ENCODE measurements around the gene DLEC1. TPM values are rescaled to one million over a fixed set of nuclear protein-coding genes. Genes with fewer than 3 reads are reported as not detected.

The DLEC1 gene
- total and polyA plus RNA-seq, 2 of the 4 experiments (the other 2 are of a cell fraction) = 0.03 TPM; not detected in 1

DNA sequence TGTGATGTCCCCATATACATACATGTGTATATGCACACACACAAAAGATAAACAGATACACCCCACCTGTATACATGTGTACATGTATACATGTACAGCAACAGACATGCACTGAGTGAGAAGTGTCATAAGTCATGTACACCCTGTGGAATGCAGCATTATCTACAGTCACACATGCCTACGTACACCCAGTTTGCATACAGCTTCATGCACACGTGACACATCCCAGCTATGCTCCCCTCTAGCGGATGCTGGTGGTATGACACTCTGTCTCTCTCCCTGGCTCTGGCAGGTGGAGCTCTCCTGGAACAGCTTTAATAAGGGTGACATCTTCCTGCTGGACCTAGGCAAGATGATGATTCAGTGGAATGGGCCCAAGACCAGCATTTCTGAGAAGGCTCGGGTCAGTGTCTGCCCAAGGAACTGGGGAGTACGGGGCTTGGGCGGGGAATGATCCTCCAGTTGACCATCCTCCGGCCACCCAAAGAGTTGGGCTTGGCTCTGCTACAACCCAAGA lies 42.2 kb upstream of the DLEC1 start:
- Histone ChIP-seq H2AK5ac (ENCODE audit: low read depth, low read length) (no peak overlapping the region), H3K14ac (replicated peaks; ENCODE audit: low read depth, low read length) (no peak overlapping the region), H3K18ac (ENCODE audit: low read depth, low read length) (no peak overlapping the region), H3K23ac (ENCODE audit: low read depth, low read length) (no peak overlapping the region), H3K9ac (ENCODE audit: low read depth, low read length) (no peak overlapping the region), H3K4me2 (ENCODE audit: low read depth, low read length) (no peak overlapping the region), H3K27ac (ENCODE audit: insufficient read depth, low read length) (no peak overlapping the region), H3K56ac (ENCODE audit: extremely low read depth, insufficient read depth, low read length) (no peak overlapping the region), H2AFZ (replicated peaks; ENCODE audit: low read length, poor library complexity) (no peak overlapping the region), H4K20me1 (ENCODE audit: insufficient read depth, low read length) (no peaks in the 10 kb centered on the region), H3K79me1 (ENCODE audit: low read depth in 1 of 2, low read length in 2 of 2) (peaks cover 3 to 19% of the 10 kb centered on the region in 2 experiments; a peak in 2 of 4 replicates), H3K4me1 (ENCODE audit: control insufficient read depth, insufficient read depth, low read length) (peaks cover 12% of the 10 kb centered on the region), H2BK120ac (ENCODE audit: low read depth, low read length) (no peak overlapping the region), H2BK15ac (ENCODE audit: low read depth, low read length) (no peak overlapping the region), H3K36me3 (ENCODE audit: control insufficient read depth, insufficient read depth, low read length) (peaks cover 8% of the 10 kb centered on the region), H3K4ac (ENCODE audit: low read depth, low read length) (no peak overlapping the region), H2AK9ac (replicated peaks; ENCODE audit: low read depth, low read length, poor library complexity) (no peak overlapping the region), H3K9me1 (ENCODE audit: insufficient read depth, low read length) (peaks cover 15% of the 10 kb centered on the region), H3K4me3 (ENCODE audit: insufficient read depth, low read depth, low read length) (no peak overlapping the region), H2BK20ac (ENCODE audit: low read depth, low read length) (no peak overlapping the region), H4K91ac (ENCODE audit: insufficient read depth, low read depth, low read length) (no peak overlapping the region), H3K27me3 (ENCODE audit: control insufficient read depth, insufficient read depth, low read length) (no peaks in the 10 kb centered on the region; the same call in 1 of the 2 replicates), H2BK5ac (ENCODE audit: low read depth, low read length, poor library complexity, severe bottlenecking) (no peak overlapping the region), H4K5ac (ENCODE audit: low read depth, low read length) (no peak overlapping the region), H4K8ac (ENCODE audit: low read depth in 2 of 2, low read length in 2 of 2) (0 out of 4 replicates have a peak overlapping the region, but pooled peaks of 1 of the 2 experiments have one; percentile 54), H3K9me3 (ENCODE audit: control insufficient read depth, insufficient read depth, low read length) (no peaks in the 10 kb centered on the region)
- in situ Hi-C loops (cut with MboI; ENCODE audit: low sequenced_read_pairs) (no loop called here), intact Hi-C loops (cut with micrococcal nuclease) (loop anchor here (1.0 kb wide), 1 partner anchor 142 kb away; no protein-coding TSS in a partner anchor), dilution Hi-C loops (cut with HindIII; ENCODE audit: low sequenced_read_pairs, unreplicated experiment) (no loop called here)
- ChIA-PET POLR2A (ENCODE audit: unreplicated experiment) (no interaction called here), CTCF (interaction anchor here (0.5 to 1.7 kb wide), 17 partner anchors 11 to 161 kb away, joined by 3 to 16 read pairs (median 3); no protein-coding TSS in a partner anchor)
- WGBS, 2 experiments (ENCODE audit: extremely low coverage in 2 of 2, insufficient read length in 1 of 2) = 52% methylated on average over 3 of the region's 7 CpGs; no CpG with 5 or more reads in 1 of the 2 experiments
- peak; percentile 76 for DNase-seq
- TF ChIP-seq FOS (IDR thresholded peaks at IDR 0.05; ENCODE audit: low read depth, low read length) = no peak
- TF ChIP-seq RAD21 (IDR thresholded peaks at IDR 0.05; ENCODE audit: low read length) = peak; percentile 50
- TF ChIP-seq SMC3 (IDR thresholded peaks at IDR 0.05; ENCODE audit: low read depth, low read length) = peak; percentile 36
- 0 out of 2 replicates have a peak, but pooled peaks have one; percentile 18 for TF ChIP-seq MAZ (IDR thresholded peaks at IDR 0.05; ENCODE audit: borderline replicate concordance, low read depth, low read length)
- peak; percentile 86 for TF ChIP-seq BHLHE40 (IDR thresholded peaks at IDR 0.05; ENCODE audit: low read depth, low read length)
- TF ChIP-seq CEBPB (IDR thresholded peaks at IDR 0.05; ENCODE audit: low read depth, low read length) = no peak
- TF ChIP-seq, protein P1, sequence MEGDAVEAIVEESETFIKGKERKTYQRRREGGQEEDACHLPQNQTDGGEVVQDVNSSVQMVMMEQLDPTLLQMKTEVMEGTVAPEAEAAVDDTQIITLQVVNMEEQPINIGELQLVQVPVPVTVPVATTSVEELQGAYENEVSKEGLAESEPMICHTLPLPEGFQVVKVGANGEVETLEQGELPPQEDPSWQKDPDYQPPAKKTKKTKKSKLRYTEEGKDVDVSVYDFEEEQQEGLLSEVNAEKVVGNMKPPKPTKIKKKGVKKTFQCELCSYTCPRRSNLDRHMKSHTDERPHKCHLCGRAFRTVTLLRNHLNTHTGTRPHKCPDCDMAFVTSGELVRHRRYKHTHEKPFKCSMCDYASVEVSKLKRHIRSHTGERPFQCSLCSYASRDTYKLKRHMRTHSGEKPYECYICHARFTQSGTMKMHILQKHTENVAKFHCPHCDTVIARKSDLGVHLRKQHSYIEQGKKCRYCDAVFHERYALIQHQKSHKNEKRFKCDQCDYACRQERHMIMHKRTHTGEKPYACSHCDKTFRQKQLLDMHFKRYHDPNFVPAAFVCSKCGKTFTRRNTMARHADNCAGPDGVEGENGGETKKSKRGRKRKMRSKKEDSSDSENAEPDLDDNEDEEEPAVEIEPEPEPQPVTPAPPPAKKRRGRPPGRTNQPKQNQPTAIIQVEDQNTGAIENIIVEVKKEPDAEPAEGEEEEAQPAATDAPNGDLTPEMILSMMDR (conservative IDR thresholded peaks at IDR 0.05; ENCODE audit: low read depth, low read length) = peak; percentile 78
- TF ChIP-seq, protein P2, sequence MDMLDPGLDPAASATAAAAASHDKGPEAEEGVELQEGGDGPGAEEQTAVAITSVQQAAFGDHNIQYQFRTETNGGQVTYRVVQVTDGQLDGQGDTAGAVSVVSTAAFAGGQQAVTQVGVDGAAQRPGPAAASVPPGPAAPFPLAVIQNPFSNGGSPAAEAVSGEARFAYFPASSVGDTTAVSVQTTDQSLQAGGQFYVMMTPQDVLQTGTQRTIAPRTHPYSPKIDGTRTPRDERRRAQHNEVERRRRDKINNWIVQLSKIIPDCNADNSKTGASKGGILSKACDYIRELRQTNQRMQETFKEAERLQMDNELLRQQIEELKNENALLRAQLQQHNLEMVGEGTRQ (IDR thresholded peaks at IDR 0.05; ENCODE audit: low read depth, low read length) = peak; percentile 97
- ATAC-seq (ENCODE audit: low read depth) = peak; percentile 50
- BruUV-seq (replicated peaks) = no TSS peak
